Subcutaneous adipose tissue (tissue), 4 donors: ENCODE results near the gene NDE1. TPM values are rescaled to one million over a fixed set of nuclear protein-coding genes. Genes with fewer than 3 reads are reported as not detected.

Experiments used
- CTCF ChIP-seq: fragments of 450-650 bp; IDR thresholded peaks from one replicate; pipeline ENCODE4 v1.5.1; 2016; ENCODE audit warnings: low read depth, mild to moderate bottlenecking, control low read depth, antibody characterized with exemption, moderate library complexity
- total RNA-seq, 4 donors: library from RNA; depleted of rRNA; stranded (reverse); fragments of >200 nt; gene quantifications; one replicate each; pipeline ENCODE4 v1.1.0, GENCODE V29; 2016

Gene NDE1
- total RNA-seq, 4 donors from 2014 or later, result 15.1 to 34.8 (median 22.7) TPM

GRCh38 chr16:15769239-15769638 is 119.2 kb downstream of the NDE1 start:
- no peak for TF ChIP-seq CTCF

GRCh38 chr16:15770107-15770506 is 120.1 kb downstream of the NDE1 start:
- TF ChIP-seq CTCF, result no peak

GRCh38 chr16:15770512-15770911 is 120.5 kb downstream of the NDE1 start:
- TF ChIP-seq CTCF, result no peak

- no peak for TF ChIP-seq CTCF
Measured at GRCh38 chr16:15771694-15772093, 121.6 kb downstream of the NDE1 start.

GRCh38 chr16:15772579-15773293 is 122.7 kb downstream of the NDE1 start:
- no peak for TF ChIP-seq CTCF

- no peak for TF ChIP-seq CTCF
Measured at GRCh38 chr16:15773968-15774367, 123.9 kb downstream of the NDE1 start.

- no peak for TF ChIP-seq CTCF
Measured at GRCh38 chr16:15775209-15775608, 125.2 kb downstream of the NDE1 start.
